Activated CD8-positive, alpha-beta memory T cell treated with anti-CD3 and anti-CD28 coated beads for 24 hours (primary cell): ENCODE data around the gene ROR2.

Experiments used
- DNase-seq: peaks from one replicate; pipeline ENCODE4 v3.0.0-alpha.2; 2020

ROR2 gene

DNA sequence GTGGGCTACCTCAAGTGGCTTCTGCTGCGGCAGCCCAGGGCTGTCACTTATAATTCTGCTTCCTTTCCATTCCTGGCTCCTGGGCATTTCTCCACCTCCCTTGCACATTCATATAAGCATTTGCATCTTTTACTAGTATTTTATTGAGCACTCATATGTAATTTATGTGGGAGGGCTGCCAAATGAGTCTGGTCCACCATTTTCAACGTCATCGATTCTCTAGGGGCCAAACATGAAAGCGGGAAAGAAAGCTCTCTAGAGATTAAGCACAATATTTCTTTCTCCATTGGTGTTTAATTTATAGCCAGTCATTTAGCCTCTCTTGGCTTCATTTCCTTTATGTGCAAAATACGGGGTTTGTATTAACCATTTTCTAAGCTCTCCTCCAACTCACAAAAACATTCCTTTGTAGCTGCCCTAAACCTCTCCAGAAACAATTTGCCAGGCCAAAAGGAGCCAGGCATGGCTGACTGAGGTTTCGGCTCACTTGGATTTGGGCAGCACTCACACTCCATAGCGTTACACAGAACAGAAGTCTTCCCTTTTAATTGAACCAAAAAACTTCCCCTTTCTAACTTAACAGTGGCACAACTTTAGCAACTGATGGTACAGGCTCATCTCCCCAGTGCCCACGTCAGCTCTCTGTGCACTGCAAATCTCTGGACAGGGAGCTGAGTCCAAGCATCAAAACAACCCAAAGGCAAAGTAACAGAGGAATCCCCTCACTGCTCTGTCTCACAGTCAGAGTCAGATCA is 183.5 kb downstream of the ROR2 start:
- no peak for DNase-seq

DNA sequence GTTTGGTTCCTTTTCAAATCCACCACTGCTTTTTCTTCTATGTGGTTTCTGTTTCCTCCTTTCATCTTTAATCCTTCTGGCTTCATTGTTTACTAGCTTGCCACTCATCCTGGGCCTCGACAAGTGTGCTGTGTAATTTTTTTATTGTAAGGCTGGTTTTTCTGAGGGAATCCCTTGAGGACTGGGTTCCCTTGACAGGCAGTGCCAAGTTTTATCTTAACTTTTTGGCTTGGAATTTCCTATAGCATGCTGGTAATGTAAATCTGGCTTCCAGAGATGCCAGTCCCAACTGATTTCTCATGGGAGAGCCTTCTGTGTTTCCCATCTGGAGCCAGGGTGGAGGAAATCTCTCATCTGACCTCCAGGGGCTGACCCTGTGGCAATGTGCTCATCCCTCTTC is 184.7 kb downstream of the ROR2 start:
- DNase-seq, result no peak

DNA sequence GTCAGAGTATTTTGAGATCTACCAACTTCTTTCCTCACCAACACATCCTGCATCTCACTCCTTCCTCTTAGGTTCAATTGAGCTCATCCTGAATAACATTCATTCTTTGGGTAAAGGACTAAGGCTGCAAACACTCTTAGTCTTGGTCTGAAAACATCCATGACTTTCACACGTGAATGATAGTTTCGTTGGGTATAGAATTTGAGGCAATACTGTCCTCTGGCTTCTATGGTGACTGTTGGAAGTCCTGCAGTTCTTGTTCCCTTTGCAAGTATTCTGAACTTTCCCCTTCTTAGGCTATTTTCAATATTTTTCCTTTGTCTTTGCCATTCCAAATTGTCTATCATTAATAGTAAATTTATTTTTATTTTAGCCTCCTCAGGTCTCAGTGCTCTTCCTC is 185.4 kb downstream of the ROR2 start:
- DNase-seq, result no peak

DNA sequence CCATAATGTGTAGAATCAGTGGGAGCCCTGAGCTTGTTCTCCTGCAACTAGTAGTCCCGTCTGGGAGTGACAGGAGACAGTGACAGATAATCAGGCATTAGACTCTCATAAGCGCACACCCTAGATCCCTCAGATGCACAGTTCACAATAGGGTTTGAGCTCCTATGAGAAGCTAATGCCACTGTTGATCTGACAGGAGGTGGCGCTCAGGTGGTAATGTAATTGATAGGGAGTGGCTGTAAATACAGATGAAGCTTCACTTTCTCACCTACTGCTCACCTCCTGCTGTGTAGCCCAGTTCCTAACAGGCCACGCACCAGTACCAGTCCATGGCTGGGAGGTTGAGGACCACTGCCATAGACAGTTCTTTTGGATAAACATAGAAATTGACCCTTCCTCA is 188.7 kb downstream of the ROR2 start:
- no peak for DNase-seq

DNA sequence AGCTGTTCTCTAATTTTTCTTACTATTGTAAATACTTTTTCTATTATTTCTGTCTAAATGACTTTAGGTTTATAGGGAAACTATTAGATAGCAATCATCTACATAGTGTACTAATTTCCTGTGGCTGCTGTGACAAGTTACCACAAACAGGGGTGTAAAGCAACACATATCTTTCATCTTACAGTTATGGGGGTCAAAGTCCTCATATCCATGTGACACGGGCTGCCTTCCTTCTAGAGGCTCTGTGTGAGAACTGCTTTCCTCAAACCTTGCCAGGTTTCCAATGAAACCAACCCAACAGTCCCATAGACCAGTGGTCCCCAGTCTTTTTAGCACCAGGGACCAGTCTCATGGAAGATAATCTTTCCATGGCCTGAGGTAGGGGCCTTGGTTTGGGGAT is 189.1 kb downstream of the ROR2 start:
- no peak for DNase-seq

DNA sequence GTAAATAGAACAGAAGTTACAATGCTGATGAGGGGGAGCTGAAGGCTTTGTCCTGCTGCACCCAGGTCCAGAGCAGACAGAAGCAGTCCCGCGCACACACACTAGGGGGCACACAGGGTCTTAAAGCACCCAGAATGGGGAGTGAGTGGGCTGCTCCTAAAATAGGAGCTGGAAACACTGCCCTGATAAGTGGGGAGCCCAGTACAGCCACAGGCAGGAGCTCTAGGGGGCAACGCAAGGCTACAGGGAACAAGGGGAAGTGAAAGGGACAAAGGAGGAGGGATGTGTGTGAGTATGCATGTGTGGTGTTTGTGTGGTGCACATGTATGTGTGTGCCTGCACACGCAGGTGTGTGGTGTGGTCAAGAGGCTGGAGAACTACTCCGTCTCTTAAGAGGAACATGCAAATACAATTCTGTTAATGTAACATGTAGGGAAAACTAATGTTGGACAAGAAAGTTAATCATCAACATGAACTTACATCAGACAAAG is 191.5 kb downstream of the ROR2 start:
- peak; percentile 63 for DNase-seq

DNA sequence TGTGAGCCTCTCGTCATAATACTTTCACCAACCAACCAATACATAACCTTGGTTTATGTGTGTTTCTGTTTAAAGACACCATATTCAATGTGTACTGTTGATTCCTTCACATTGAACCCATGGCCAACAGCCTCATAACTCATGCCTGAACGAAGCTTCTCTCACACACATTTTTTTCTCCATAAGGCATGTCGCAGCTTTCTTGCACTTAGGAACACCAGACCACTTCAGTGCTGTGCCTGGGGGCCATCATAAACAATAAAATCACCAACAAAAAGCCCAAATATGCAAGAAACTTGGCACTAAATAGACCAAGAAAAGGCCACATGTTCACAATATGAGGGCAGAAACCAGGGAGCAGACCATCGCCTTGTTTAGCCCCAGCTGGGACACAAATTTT is 192.2 kb downstream of the ROR2 start:
- DNase-seq, result no peak

DNA sequence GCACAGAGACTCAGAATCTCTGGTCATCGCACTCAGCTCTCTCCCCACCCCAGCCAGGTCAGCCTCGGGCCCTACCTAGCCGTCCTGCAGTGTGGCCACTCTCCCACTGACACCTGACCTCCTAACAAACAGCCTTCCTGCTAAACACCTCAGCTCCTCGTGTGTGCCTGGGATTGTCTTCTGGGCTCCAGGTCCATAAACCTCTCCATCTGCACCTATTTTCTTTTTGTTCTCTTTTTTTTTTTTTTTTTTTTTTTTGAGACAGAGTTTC is 193.6 kb downstream of the ROR2 start:
- DNase-seq, result no peak

DNA sequence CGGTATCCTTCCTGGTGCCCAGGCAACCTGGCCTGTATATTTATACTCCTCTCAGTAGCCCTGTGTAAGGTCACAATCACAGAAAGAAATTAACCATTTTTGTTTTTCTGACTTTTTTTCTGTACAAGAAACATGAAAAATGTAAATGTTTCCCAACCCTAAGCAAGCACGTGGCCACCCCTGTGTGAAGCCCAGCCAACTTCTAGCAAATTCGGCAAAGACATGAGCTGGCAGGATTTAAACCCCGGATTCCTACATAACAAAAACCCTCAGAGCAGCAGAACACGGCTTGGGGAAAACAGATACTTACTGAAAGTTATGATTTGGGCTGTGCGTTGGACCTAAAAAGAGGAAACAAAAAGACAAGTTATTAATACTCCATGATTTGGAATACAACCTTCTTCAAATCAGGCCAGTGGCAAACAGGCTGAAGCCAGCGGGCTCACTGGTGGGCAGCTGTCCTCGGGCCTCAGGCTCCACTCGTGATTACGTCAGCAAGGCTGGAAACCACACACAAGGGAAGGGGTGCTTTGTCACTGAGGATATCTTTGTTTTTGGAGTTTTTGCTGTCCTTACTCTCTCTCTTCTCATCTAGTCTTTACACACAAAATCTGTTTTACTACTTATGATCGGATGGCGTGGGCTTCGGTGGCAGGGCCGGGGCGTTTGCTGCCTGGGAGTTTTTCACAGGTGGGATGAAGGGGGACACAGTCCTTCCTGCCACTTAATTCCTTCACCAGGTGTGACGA is 194.1 kb downstream of the ROR2 start:
- no peak for DNase-seq

DNA sequence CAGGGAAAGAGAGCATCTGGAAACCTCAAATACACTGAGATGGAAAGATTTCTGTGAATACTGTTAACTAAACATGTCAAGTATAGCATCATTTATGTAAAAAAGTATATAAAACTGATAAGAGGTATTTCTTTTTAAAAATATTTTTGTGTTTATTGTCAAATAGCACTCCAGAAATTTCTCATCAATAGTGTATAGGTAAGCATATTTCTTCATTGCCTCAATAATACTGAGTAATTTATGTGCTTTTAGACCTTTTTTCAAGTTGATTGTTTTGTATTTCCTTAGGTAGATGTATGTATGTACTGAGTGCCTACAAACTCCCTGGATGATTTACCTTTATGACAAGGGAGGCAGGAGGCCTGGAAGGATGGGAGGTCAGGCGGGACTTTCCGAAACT is 196.3 kb downstream of the ROR2 start:
- no peak for DNase-seq

DNA sequence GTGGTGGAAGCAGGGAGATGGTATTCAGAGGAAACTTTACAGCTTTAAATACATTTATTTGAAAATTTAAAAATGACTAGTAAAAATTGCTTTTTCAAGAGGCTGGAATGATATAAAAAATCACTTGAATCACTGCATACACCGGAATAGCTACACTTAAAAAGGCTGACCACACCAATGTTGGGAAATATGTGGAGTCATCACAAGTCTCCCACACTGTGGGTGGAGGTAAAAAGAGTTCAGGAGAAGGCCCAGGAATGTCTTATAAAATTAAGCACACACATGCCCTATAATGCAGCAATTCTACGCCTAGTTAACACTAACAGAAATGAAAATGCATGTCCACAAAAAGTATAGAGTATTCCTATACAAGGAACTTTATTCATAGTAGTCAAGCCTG is 198.1 kb downstream of the ROR2 start:
- no peak for DNase-seq

DNA sequence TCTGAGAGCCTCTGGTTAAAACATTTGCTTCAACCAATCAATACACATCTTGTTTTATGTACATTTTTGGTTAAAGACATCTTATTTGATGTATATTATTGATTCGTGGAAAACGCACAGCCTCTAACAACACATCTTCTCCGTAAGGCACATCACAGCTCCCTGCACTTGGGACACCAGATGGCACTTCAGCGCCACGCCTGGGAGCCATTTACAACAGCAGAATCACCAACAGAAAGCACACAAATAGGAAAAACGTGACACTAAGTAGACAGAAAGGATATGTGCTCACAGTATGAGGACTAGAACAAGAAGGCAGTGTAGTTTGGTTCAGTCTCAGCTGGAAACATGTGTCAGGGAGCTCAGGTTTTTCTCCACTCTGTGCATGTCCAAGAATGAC is 199.7 kb downstream of the ROR2 start:
- DNase-seq, result no peak

DNA sequence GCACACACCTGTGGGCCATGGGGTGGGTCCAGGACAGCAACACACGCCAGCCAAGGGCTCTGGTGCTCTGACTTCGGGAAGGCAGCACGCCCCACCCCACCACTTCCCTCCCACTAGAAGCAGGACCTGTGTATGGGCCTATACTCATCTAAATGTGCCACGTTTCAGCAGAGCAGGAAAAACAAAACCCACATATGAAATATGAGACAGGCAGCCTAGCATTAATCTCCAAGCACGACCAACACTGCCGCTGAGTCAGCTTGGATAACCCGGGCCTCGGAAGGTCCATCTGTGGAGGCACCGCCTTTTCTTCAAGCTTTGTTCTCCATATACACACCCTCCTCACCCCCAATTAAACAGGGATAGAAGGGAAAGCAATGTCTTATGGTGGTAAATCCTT is 203.1 kb downstream of the ROR2 start:
- no peak for DNase-seq

DNA sequence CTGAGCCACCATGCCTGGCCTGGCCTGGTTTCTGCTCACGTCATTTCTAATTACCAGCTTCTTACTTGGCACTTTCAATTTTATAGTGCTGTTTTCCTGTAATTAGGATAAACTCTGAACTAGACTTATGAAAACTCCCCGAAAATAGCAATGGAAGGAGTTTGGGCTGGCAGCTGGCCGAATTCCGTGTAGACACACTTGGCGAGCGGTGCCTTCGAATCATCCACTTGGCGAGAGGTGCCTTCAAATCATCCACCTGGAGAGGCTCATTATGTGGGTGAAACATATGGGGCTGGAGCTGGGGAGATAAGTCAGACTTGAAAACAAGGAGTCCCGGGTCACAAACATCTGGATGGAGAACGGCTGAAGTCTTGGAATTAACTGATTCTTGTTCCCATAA is 203.7 kb downstream of the ROR2 start:
- DNase-seq, result no peak

DNA sequence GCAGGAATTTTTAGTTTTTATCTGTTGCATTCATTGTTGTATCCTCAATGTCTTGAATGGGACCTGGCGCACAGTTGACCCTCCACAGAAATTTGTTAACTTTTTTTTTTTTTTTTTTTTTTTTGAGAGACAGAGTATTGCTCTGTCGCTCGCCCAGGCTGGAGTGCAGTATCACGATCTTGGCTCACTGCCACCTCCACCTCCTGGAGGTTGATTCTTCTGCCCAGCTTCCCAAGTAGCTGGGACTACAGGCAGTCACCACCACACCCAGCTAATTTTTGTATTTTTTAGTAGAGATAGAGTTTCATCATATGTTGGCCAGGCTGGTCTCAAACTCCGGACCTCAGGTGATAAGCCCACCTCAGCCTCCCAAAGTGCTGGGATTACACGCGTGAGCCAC is 205.9 kb downstream of the ROR2 start:
- DNase-seq, result no peak

DNA sequence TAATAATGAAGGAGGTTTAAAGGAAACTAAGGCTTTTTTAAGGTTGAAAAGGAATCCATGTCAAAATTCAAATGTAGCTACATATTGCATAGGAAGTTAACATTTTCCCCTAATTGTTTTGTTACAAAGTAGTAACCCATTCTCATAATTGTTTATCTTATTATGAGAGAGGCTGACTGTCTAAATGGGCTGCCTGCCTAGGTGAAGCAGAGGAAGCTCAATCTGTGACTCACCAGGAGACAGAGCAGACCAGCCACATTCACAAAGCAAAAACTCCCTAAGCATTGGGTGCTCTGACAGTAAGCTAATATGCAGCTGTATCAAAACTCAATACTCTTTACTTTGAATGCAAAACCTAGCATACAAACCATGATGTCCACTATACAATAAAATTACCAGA is 208.5 kb downstream of the ROR2 start:
- DNase-seq, result no peak

DNA sequence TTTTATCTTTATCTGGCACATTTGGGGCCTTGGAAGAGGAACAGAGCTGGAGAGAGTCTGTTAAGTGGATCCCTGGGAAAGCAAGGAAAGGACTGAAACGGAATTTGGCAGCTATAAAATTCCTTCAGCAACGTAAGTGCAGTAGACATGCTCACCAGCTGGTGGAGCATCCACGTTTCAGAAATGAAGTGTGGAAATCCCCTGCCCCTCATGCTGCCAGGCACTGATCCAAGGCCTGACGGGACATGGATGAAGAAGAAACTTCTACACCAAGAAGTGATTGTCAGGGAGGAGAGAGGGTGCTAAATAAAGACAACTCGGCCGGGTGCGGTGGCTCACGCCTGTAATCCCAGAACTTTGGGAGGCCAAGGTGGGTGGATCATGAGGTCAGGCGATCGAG is 209.3 kb downstream of the ROR2 start:
- DNase-seq, result no peak

DNA sequence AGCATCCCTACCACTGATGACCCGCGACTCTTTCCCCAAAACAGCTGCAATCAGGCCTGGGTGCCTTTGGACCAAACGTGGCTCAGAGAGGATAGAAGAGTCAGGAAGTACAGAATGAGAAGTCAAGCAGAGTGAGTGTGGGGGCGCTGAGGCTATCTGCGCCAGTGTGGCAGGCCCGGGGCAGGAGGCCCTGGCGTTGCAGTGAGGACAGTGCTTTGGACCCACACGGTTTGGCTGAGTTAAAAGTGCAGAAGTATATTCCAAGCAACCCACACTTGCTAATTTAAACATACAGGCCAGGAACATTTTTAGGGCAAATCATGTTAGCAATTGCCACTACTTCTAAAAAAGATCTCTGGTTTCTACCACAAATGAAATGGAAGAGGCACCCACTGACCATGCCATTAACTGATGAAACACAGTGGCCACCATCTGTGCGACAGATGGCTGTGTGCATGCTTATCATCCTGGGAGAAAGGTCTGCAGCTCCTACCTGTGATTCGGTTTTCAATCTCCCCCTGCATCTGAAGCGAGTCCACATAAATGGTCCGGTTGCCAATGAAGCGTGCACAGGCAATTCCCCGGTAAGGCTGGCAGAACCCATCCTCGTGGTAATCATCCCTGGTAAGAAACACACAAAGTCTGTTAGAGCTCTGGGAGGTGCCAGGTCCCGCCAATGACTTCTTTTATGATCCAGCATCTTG is 213.0 kb downstream of the ROR2 start:
- no peak for DNase-seq

DNA sequence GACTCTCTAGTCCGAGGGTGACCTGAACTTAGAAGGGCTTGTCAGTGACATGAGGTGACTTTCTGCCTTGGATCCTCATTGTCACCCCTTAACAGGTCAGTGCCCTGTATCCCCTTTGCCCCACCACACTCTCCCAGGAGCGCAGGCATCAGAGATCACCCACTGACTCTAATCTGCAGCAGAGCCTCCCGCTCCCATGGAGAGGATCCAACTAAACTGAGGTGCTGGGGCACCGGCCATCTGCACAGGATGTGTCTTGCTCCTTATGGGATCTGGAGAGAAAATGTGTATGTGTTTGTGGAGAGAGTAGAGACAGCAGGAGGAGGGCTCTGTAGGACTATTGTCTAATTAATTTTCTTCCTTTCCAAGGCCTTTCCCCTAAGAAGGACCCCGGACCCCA is 213.7 kb downstream of the ROR2 start:
- DNase-seq, result no peak

DNA sequence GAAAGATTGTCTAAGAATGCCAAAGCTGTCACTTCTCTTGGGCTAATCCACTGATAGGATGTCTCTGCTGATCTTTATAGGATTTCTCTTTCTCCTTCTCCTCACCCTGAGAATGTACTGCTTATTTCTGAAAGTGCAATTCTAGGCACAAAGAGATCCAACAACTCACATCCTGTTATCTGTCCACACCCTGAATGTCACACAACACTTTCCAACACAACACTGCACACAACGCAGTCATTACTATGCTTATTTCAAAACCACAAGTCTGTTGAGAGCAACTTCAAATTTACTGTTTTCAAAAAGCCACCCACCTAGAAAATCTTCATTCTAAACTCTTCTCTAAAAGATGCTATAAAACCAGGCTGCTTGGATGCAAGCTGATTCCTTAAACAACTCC is 215.0 kb downstream of the ROR2 start:
- no peak for DNase-seq

DNA sequence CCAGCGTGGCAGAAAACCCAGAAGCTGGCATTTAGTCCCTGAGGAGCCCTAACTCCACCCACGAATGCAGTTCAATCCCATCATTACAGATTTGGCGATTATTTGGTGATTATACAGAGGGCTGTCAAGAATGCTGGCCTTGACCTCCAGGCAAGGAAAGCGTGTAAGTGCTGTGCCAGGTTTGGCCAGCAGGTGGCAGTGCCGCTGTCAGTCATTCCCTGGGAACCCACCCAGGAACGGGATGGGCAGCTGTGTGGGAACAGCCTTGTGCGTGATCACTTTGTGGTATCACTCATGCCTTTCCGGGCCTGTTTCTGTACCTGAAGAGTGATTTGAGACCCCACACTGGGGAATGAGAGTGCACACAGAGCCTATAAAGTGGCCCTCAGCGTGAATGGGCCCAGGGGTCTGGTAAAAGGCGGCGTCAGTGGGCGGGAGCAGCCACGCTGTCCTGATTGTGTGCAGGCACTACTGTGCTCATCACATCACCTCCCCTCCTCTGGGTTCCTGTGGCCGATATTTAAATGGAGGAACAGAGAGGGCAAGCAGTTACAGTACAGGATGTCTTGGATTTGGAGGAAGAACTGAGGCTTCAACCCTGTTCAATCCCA is 215.6 kb downstream of the ROR2 start:
- DNase-seq, result peak; percentile 87

DNA sequence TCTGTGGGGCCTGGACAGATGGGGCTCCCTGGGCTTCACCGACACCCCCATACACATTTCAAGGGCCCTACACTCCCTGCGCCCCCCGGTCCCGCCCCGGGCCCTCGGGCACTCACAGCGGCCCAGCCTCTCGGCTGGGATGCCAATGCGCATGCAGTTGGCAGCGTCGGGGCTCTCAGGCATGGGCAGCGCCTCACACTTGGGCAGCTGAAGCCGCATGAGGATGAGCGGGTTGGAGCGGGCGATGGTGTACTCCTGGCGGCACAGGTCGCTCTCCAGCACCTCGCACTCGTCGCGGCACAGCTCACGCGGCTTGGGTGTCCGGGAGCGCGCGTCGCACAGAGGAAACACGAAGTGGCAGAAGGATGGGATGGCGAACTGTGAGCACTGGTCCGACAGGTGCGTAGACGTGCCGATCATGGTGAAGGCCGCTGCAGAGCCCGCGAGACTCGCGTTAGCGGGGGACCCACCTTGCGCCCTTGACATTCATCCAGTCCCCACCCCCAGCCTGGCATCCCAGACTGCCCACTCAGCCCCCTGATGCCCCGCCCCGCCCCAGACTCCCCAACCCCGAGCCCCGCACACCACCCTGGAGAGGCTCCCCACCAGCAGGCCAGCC is 216.9 kb downstream of the ROR2 start:
- DNase-seq, result no peak
